ENCODE data around the gene AGPAT3.
A peak's percentile ranks its signal among the peaks of the same experiment; 100 is the strongest.

Gene AGPAT3

GRCh38 chr21:43921979-43922945 is 57.2 kb downstream of the AGPAT3 start:
- DNase-seq (ENCODE audit: extremely low read depth, insufficient read length), result peak; percentile 76
- H3K27me3 ChIP-seq (replicated peaks; ENCODE audit: control insufficient read depth, insufficient read depth, low read length), result no peaks in the 10 kb centered on the region
- peaks cover 4% of the 10 kb centered on the region for H3K36me3 ChIP-seq (ENCODE audit: control insufficient read depth, insufficient read depth, low read length)
- H3K4me3 ChIP-seq (replicated peaks; ENCODE audit: low read depth, low read length), result no peak overlapping the region
- TF ChIP-seq, protein P1, sequence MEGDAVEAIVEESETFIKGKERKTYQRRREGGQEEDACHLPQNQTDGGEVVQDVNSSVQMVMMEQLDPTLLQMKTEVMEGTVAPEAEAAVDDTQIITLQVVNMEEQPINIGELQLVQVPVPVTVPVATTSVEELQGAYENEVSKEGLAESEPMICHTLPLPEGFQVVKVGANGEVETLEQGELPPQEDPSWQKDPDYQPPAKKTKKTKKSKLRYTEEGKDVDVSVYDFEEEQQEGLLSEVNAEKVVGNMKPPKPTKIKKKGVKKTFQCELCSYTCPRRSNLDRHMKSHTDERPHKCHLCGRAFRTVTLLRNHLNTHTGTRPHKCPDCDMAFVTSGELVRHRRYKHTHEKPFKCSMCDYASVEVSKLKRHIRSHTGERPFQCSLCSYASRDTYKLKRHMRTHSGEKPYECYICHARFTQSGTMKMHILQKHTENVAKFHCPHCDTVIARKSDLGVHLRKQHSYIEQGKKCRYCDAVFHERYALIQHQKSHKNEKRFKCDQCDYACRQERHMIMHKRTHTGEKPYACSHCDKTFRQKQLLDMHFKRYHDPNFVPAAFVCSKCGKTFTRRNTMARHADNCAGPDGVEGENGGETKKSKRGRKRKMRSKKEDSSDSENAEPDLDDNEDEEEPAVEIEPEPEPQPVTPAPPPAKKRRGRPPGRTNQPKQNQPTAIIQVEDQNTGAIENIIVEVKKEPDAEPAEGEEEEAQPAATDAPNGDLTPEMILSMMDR (IDR thresholded peaks at IDR 0.05; ENCODE audit: insufficient read depth, low read length, poor library complexity, severe bottlenecking), result no peak

DNA sequence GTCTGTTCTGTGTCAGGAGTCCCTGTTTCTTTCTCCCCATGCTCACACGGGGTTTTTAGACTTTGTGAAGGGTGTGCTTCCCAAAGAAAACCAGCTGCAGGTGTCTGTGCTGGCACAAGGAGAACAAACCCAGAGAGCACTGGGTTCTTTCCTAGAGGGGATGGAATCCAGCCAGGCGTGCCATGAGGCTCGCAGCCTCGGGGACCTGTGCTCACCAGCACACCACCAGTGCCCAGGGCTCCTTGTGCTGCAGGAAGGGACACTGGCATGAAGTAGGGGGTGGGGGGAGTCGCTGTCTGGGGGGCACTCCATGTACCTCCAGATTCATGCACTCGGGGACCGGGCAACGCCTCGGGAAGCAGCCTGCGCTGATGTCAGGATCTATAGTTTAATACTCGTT is 57.9 kb downstream of the AGPAT3 start:
- TF ChIP-seq, protein P1 (IDR thresholded peaks at IDR 0.05; ENCODE audit: insufficient read depth, low read length, poor library complexity, severe bottlenecking), result no peak
- Histone ChIP-seq H3K36me3 (ENCODE audit: control insufficient read depth, insufficient read depth, low read length) (peaks cover 10% of the 10 kb centered on the region), H3K27me3 (replicated peaks; ENCODE audit: control insufficient read depth, insufficient read depth, low read length) (no peaks in the 10 kb centered on the region), H3K4me3 (replicated peaks; ENCODE audit: low read depth, low read length) (no peak overlapping the region)
- DNase-seq (ENCODE audit: extremely low read depth, insufficient read length), result no peak

DNA sequence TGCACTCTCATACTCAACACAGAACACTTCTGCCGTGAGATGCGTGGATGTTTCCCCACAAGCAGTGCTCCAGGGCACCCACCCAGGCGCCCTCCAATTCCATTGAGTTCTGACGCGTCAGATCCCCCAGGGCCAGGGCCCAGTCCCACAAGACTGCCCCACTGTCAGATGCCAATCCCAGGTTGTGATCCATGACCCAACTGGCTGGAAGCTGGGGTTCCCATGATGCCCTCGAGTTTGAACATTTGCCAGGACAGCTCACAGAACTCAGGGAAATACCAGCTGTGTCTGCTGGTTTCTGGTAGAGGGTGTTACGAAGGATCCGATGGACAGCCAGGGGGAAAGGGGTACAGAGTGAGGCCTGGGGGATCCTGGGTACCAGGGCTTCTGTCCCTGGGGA is 58.4 kb downstream of the AGPAT3 start:
- no peak for DNase-seq (ENCODE audit: extremely low read depth, insufficient read length)
- H3K27me3 ChIP-seq (replicated peaks; ENCODE audit: control insufficient read depth, insufficient read depth, low read length), result no peaks in the 10 kb centered on the region
- H3K36me3 ChIP-seq (ENCODE audit: control insufficient read depth, insufficient read depth, low read length), result peaks cover 14% of the 10 kb centered on the region
- TF ChIP-seq, protein P1 (IDR thresholded peaks at IDR 0.05; ENCODE audit: insufficient read depth, low read length, poor library complexity, severe bottlenecking), result no peak
- H3K4me3 ChIP-seq (replicated peaks; ENCODE audit: low read depth, low read length), result no peak overlapping the region

- H3K4me3 ChIP-seq (replicated peaks; ENCODE audit: low read depth, low read length), result no peak overlapping the region
- H3K27me3 ChIP-seq (replicated peaks; ENCODE audit: control insufficient read depth, insufficient read depth, low read length), result no peaks in the 10 kb centered on the region
- no peak for DNase-seq (ENCODE audit: extremely low read depth, insufficient read length)
- H3K36me3 ChIP-seq (ENCODE audit: control insufficient read depth, insufficient read depth, low read length), result peaks cover 17% of the 10 kb centered on the region
- TF ChIP-seq, protein P1 (IDR thresholded peaks at IDR 0.05; ENCODE audit: insufficient read depth, low read length, poor library complexity, severe bottlenecking), result no peak
Measured at GRCh38 chr21:43924421-43925095, 59.5 kb downstream of the AGPAT3 start.

- Histone ChIP-seq H3K4me3 (replicated peaks; ENCODE audit: low read depth, low read length) (no peak overlapping the region), H3K27me3 (replicated peaks; ENCODE audit: control insufficient read depth, insufficient read depth, low read length) (no peaks in the 10 kb centered on the region), H3K36me3 (ENCODE audit: control insufficient read depth, insufficient read depth, low read length) (peaks cover 17% of the 10 kb centered on the region)
- DNase-seq (ENCODE audit: extremely low read depth, insufficient read length), result no peak
- TF ChIP-seq, protein P1 (IDR thresholded peaks at IDR 0.05; ENCODE audit: insufficient read depth, low read length, poor library complexity, severe bottlenecking), result no peak
Measured at GRCh38 chr21:43925096-43925481, 60.1 kb downstream of the AGPAT3 start.

Data from GM06990 (cell line).